Liver (tissue), 3 donors: ENCODE results near the gene OR5AC2.

Experiments used
- CTCF ChIP-seq: fragments of 150-350 bp; IDR thresholded peaks from 2 replicates; pipeline ENCODE4 v1.5.1; 2017; ENCODE audit warnings: improper control_type of control experiment, low read depth, low read length; ENCODE audit not compliant: missing input control
- EGR1 ChIP-seq, 2 donors: IDR thresholded peaks; 2 replicates each; pipeline ENCODE4 v1.6.1; 2016 to 2018; ENCODE audit warnings: antibody characterized with exemption in 2 of 2, low read depth in 2 of 2
- GABPA ChIP-seq, 2 donors: IDR thresholded peaks in 1 of 2; conservative IDR thresholded peaks in 1 of 2; 2 replicates each; pipeline ENCODE4 v1.6.1; 2016; ENCODE audit warnings: antibody characterized with exemption in 2 of 2, mild to moderate bottlenecking in 1 of 2, moderate library complexity in 1 of 2
- HNF4G ChIP-seq: IDR thresholded peaks from 2 replicates; pipeline ENCODE4 v1.6.1; 2016; ENCODE audit warnings: antibody characterized with exemption
- JUND ChIP-seq, 2 donors: IDR thresholded peaks; 2 replicates each; pipeline ENCODE4 v1.6.1; 2016; ENCODE audit warnings: antibody characterized with exemption in 2 of 2
- MAX ChIP-seq: IDR thresholded peaks from 2 replicates; pipeline ENCODE4 v1.6.1; 2016; ENCODE audit warnings: antibody characterized with exemption
- NR2F2 ChIP-seq: IDR thresholded peaks from 2 replicates; pipeline ENCODE4 v1.6.1; 2016; ENCODE audit warnings: antibody characterized with exemption
- RAD21 ChIP-seq, 2 donors: IDR thresholded peaks; 2 replicates each; pipeline ENCODE4 v1.6.1; 2016; ENCODE audit warnings: antibody characterized with exemption in 2 of 2, mild to moderate bottlenecking in 2 of 2
- REST ChIP-seq: IDR thresholded peaks from 2 replicates; pipeline ENCODE4 v1.6.1; 2016; ENCODE audit warnings: antibody characterized with exemption, mild to moderate bottlenecking
- RXRA ChIP-seq, 2 donors: IDR thresholded peaks; 2 replicates each; pipeline ENCODE4 v1.6.1; 2017 to 2018; ENCODE audit warnings: antibody characterized with exemption in 2 of 2, mild to moderate bottlenecking in 1 of 2
- TAF1 ChIP-seq: conservative IDR thresholded peaks from 2 replicates; pipeline ENCODE4 v1.6.1; 2016; ENCODE audit warnings: antibody characterized with exemption, mild to moderate bottlenecking
- YY1 ChIP-seq: IDR thresholded peaks from 2 replicates; pipeline ENCODE4 v1.6.1; 2016; ENCODE audit warnings: antibody characterized with exemption, mild to moderate bottlenecking
- ZBTB33 ChIP-seq: IDR thresholded peaks from 2 replicates; pipeline ENCODE4 v1.6.1; 2016; ENCODE audit warnings: antibody characterized with exemption
- donor health status: healthy.
- donor health status: healthy.

GRCh38 chr3:98056035-98056434 lies 30.9 kb upstream of the OR5AC2 start:
- TF ChIP-seq CTCF = no peak
- TF ChIP-seq MAX = no peak
- no peak for TF ChIP-seq ZBTB33
- TF ChIP-seq EGR1 (IDR thresholded peaks at IDR 0.05; ENCODE audit: low read depth in 2 of 2) = no peak
- TF ChIP-seq TAF1 = no peak
- TF ChIP-seq RAD21 (IDR thresholded peaks at IDR 0.05) = no peak
- TF ChIP-seq RXRA (IDR thresholded peaks at IDR 0.05) = no peak
- no peak for TF ChIP-seq GABPA (IDR thresholded peaks at IDR 0.05 in 1 of 2, conservative IDR thresholded peaks at IDR 0.05 in 1 of 2)
- TF ChIP-seq NR2F2 = no peak
- TF ChIP-seq HNF4G = no peak
- TF ChIP-seq JUND (IDR thresholded peaks at IDR 0.05) = no peak
- TF ChIP-seq YY1 = no peak
- TF ChIP-seq REST = no peak
